HL-60 (cell line): Measurements from ENCODE around the gene SLC35B4.

ENCODE experiments used
- DNase-seq, 2 experiments: peaks; one replicate each; pipeline ENCODE4 v3.0.0-alpha.2; 2010 to 2020; ENCODE audit warnings: low read depth in 1 of 2, low spot score in 1 of 2
- H3K27ac ChIP-seq: fragments of 250-450 bp; sonication (Bioruptor Pico); replicated peaks from 2 replicates; pipeline ENCODE4 v1.5.1; 2020; ENCODE audit warnings: mild to moderate bottlenecking, moderate library complexity
- H3K27me3 ChIP-seq: fragments of 250-450 bp; sonication (Bioruptor Pico); 2 replicates; pipeline ENCODE4 v1.5.1; 2021; ENCODE audit warnings: mild to moderate bottlenecking, moderate library complexity; ENCODE audit not compliant: insufficient read depth, poor library complexity, severe bottlenecking
- H3K4me3 ChIP-seq: replicated peaks from 2 replicates; pipeline ENCODE4 v1.5.1; 2011; ENCODE audit warnings: mild to moderate bottlenecking, control low read depth, low read length; ENCODE audit not compliant: insufficient read depth
- GABPA ChIP-seq: IDR thresholded peaks from 2 replicates; pipeline ENCODE4 v1.6.1; 2012; ENCODE audit warnings: low read depth
- POLR2AphosphoS5 ChIP-seq: IDR thresholded peaks from 2 replicates; pipeline ENCODE4 v1.6.1; 2012; ENCODE audit warnings: low read depth
- SPI1 ChIP-seq: IDR thresholded peaks from 2 replicates; pipeline ENCODE4 v1.6.1; 2012; ENCODE audit warnings: low read depth, mild to moderate bottlenecking, borderline replicate concordance
- TF ChIP-seq, protein P1 (sequence below): IDR thresholded peaks from 2 replicates; pipeline ENCODE4 v1.6.1; 2012; ENCODE audit warnings: low read depth; ENCODE audit not compliant: insufficient replicate concordance
- TF ChIP-seq, protein P2 (sequence below): IDR thresholded peaks from one replicate; pipeline ENCODE4 v1.5.1; 2011; ENCODE audit warnings: low read length, control low read depth, inconsistent platforms; ENCODE audit not compliant: insufficient read depth

The SLC35B4 gene

DNA sequence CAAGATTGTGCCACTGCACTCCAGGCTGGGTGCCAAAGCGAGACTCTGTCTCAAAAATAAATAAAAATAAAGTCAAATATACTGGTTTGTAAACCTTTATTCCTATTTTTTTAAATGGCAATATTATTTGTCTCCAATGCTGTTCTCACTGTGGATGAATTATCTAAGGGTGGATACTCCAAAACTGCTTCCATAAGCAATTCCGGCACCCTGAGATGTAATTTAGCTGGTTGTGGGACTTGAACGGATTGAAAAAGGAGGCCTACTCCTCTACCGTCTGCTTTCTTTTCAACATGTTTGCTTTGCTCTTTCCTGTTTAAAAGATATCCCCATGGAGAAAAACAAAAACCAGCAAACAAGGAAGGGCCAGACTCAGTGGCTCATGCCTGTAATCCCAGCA lies 54.4 kb downstream of the SLC35B4 start:
- no peaks in the 10 kb centered on the region for H3K27me3 ChIP-seq
- TF ChIP-seq SPI1 (no peak), GABPA (no peak), POLR2AphosphoS5 (no peak)
- TF ChIP-seq, protein P1, sequence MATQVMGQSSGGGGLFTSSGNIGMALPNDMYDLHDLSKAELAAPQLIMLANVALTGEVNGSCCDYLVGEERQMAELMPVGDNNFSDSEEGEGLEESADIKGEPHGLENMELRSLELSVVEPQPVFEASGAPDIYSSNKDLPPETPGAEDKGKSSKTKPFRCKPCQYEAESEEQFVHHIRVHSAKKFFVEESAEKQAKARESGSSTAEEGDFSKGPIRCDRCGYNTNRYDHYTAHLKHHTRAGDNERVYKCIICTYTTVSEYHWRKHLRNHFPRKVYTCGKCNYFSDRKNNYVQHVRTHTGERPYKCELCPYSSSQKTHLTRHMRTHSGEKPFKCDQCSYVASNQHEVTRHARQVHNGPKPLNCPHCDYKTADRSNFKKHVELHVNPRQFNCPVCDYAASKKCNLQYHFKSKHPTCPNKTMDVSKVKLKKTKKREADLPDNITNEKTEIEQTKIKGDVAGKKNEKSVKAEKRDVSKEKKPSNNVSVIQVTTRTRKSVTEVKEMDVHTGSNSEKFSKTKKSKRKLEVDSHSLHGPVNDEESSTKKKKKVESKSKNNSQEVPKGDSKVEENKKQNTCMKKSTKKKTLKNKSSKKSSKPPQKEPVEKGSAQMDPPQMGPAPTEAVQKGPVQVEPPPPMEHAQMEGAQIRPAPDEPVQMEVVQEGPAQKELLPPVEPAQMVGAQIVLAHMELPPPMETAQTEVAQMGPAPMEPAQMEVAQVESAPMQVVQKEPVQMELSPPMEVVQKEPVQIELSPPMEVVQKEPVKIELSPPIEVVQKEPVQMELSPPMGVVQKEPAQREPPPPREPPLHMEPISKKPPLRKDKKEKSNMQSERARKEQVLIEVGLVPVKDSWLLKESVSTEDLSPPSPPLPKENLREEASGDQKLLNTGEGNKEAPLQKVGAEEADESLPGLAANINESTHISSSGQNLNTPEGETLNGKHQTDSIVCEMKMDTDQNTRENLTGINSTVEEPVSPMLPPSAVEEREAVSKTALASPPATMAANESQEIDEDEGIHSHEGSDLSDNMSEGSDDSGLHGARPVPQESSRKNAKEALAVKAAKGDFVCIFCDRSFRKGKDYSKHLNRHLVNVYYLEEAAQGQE, result no peak
- TF ChIP-seq, protein P2, sequence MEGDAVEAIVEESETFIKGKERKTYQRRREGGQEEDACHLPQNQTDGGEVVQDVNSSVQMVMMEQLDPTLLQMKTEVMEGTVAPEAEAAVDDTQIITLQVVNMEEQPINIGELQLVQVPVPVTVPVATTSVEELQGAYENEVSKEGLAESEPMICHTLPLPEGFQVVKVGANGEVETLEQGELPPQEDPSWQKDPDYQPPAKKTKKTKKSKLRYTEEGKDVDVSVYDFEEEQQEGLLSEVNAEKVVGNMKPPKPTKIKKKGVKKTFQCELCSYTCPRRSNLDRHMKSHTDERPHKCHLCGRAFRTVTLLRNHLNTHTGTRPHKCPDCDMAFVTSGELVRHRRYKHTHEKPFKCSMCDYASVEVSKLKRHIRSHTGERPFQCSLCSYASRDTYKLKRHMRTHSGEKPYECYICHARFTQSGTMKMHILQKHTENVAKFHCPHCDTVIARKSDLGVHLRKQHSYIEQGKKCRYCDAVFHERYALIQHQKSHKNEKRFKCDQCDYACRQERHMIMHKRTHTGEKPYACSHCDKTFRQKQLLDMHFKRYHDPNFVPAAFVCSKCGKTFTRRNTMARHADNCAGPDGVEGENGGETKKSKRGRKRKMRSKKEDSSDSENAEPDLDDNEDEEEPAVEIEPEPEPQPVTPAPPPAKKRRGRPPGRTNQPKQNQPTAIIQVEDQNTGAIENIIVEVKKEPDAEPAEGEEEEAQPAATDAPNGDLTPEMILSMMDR, result no peak
- H3K27ac ChIP-seq, result no peak overlapping the region
- no peak for DNase-seq
- H3K4me3 ChIP-seq, result no peak overlapping the region

DNA sequence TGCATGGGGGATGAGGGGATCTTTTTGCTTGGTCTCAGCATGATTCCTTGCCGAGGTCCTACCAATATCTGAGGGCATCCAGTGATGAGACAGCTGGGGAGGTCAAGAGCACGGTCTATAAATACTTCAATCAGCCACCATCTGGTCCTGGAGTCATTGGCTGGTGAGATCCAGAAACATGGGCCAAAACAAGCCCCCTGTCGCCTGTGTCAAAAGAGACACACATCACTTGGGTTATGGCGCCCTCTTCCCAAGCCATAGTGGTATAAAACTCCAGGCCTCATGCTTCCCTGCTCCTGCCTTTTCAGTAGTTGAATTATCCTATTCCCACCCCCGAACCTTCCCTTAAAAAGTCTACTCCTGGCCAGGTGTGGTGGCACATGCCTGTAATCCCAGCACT lies 60.9 kb downstream of the SLC35B4 start:
- no peaks in the 10 kb centered on the region for H3K27me3 ChIP-seq
- no peak for DNase-seq
- TF ChIP-seq, protein P1, result no peak
- no peak for TF ChIP-seq SPI1
- TF ChIP-seq, protein P2, result no peak
- TF ChIP-seq GABPA, result no peak
- TF ChIP-seq POLR2AphosphoS5, result no peak
- no peak overlapping the region for H3K4me3 ChIP-seq
- no peak overlapping the region for H3K27ac ChIP-seq

DNA sequence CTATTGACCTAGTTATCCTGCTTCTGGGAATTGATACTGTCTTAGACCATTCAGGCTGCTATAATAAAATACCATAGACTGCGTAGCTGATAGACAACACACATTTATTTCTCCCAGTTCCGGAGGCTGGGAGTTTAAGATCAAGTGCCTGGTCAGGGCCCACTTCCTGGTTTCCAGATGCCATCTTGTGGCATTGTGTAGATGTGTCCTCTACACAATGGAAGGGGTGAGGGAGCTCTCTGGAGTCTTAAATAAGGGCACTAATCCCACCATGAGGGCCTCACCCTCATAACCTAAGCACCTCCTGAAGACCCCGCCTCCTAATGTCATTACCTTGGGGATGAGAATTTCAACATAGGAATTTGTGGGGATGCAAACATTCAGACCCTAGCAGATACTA lies 62.4 kb downstream of the SLC35B4 start:
- no peak overlapping the region for H3K27ac ChIP-seq
- DNase-seq, result no peak
- no peak for TF ChIP-seq POLR2AphosphoS5
- no peak for TF ChIP-seq GABPA
- TF ChIP-seq, protein P1, result no peak
- TF ChIP-seq SPI1, result no peak
- TF ChIP-seq, protein P2, result no peak
- H3K4me3 ChIP-seq, result no peak overlapping the region
- H3K27me3 ChIP-seq, result no peaks in the 10 kb centered on the region
